Neural progenitor cell (in vitro differentiated cells): Measurements from ENCODE around the gene THRA. TPM values are rescaled to one million over a fixed set of nuclear protein-coding genes. Genes with fewer than 3 reads are reported as not detected.

Experiments used
- DNase-seq: peaks from one replicate; pipeline ENCODE4 v3.0.0-alpha.2; 2016; ENCODE audit warnings: low spot score
- H2AFZ ChIP-seq: fragments of 200-600 bp; sonication (generic); replicated peaks from 2 replicates; pipeline ENCODE4 v1.6.1; 2016; ENCODE audit warnings: antibody characterized with exemption
- H3F3A ChIP-seq: fragments of 200-600 bp; sonication (generic); 2 replicates; pipeline ENCODE4 v1.6.1; 2016; ENCODE audit warnings: antibody characterized with exemption, low read depth
- H3K27ac ChIP-seq: fragments of 200-600 bp; sonication (generic); 2 replicates; pipeline ENCODE4 v1.5.1; 2016; ENCODE audit warnings: mild to moderate bottlenecking
- H3K27me3 ChIP-seq: fragments of 200-600 bp; sonication (generic); 2 replicates; pipeline ENCODE4 v1.6.1; 2016; ENCODE audit warnings: mild to moderate bottlenecking, moderate library complexity
- H3K36me3 ChIP-seq: fragments of 200-600 bp; sonication (generic); 2 replicates; pipeline ENCODE4 v1.5.1; 2016
- H3K4me1 ChIP-seq: fragments of 200-600 bp; sonication (generic); 2 replicates; pipeline ENCODE4 v1.6.1; 2016; ENCODE audit warnings: mixed run types
- H3K4me2 ChIP-seq: fragments of 200-600 bp; sonication (generic); 2 replicates; pipeline ENCODE4 v1.6.1; 2016
- H3K4me3 ChIP-seq: fragments of 200-600 bp; sonication (generic); 2 replicates; pipeline ENCODE4 v1.5.1; 2016
- H3K79me2 ChIP-seq: fragments of 200-600 bp; sonication (generic); 2 replicates; pipeline ENCODE4 v1.6.1; 2016; ENCODE audit warnings: low read depth
- H3K9ac ChIP-seq: fragments of 200-600 bp; sonication (generic); 2 replicates; pipeline ENCODE4 v1.6.1; 2016
- H3K9me3 ChIP-seq: fragments of 200-600 bp; sonication (generic); 2 replicates; pipeline ENCODE4 v1.5.1; 2016; ENCODE audit warnings: low read depth
- H4K20me1 ChIP-seq: fragments of 200-600 bp; sonication (generic); 2 replicates; pipeline ENCODE4 v1.6.1; 2016; ENCODE audit warnings: low read depth
- H3K27ac Mint-ChIP-seq: 3 replicates; pipeline ENCODE4 v1.8.0; 2021; ENCODE audit warnings: mixed read lengths
- H3K27me3 Mint-ChIP-seq: 2 replicates; pipeline ENCODE4 v1.8.0; 2022; ENCODE audit warnings: low read depth, mild to moderate bottlenecking, inconsistent platforms, moderate library complexity, mixed read lengths; ENCODE audit not compliant: insufficient read depth
- H3K36me3 Mint-ChIP-seq: 3 replicates; pipeline ENCODE4 v1.8.0; 2021; ENCODE audit warnings: mixed read lengths
- H3K4me1 Mint-ChIP-seq: 3 replicates; pipeline ENCODE4 v1.8.0; 2021; ENCODE audit warnings: mixed read lengths
- H3K4me3 Mint-ChIP-seq: 3 replicates; pipeline ENCODE4 v1.8.0; 2021; ENCODE audit warnings: mild to moderate bottlenecking, moderate library complexity, mixed read lengths
- H3K9me3 Mint-ChIP-seq: 3 replicates; pipeline ENCODE4 v1.8.0; 2020; ENCODE audit warnings: mixed read lengths
- EZH2 ChIP-seq: fragments of 200-600 bp; sonication (generic); IDR thresholded peaks from 2 replicates; pipeline ENCODE4 v1.6.1; 2017; ENCODE audit warnings: antibody characterized with exemption, mild to moderate bottlenecking, moderate library complexity
- EZH2phosphoT487 ChIP-seq: fragments of 200-600 bp; sonication (generic); IDR thresholded peaks from 2 replicates; pipeline ENCODE4 v1.6.1; 2017; ENCODE audit warnings: antibody characterized with exemption
- total RNA-seq: library from RNA; depleted of rRNA; stranded (reverse); fragments of >200 nt; gene quantifications from 2 replicates; pipeline ENCODE4 v1.2.3, GENCODE V29; 2015; ENCODE audit warnings: low replicate concordance
- TF ChIP-seq, protein P1 (sequence below): fragments of 200-600 bp; sonication (generic); IDR thresholded peaks from 2 replicates; pipeline ENCODE4 v1.5.1; 2017; ENCODE audit warnings: antibody characterized with exemption, mild to moderate bottlenecking

Gene THRA
- total RNA-seq, 1 donor from 2014 or later, result 14.5 TPM

DNA sequence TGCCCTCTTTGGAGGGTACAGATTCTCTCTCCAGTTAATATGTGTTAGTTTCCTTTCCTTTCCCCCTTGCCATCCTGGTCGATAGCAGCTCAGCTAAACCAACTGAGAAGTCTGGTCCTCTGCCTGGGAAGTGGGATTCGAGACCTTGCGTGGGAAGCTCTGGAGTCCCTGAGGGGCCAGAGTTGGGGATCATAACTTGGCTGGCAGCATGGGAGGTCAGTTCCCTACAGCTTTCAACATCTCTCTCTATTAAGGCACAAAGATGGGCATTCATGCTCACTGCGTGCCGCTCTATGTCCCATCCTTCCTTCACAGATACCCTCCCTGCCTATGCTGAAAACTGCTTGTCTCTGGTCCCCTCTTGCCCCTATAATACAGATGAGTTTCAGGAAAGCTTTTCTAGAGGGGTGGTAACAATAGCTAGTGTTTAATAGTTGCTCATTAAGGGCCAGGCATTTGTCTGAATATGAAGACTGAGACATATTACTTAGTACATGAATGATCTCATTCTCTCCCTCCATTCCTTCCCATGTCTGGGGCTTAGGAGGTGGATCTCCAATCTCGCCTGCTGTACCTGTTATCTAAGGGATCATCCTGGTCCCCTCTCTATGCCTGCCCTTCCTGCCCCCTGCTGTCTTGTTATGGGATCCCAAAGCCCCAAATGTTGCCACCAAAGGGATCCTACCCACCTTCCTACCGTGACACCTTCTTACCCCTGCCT lies 10.8 kb downstream of the THRA start:
- no peaks in the 10 kb centered on the region for H3K9me3 Mint-ChIP-seq
- Histone ChIP-seq H2AFZ (no peak overlapping the region), H3K9me3 (no peaks in the 10 kb centered on the region), H3K9ac (no peak overlapping the region), H3K4me1 (peaks cover 47% of the 10 kb centered on the region), H3F3A (peaks cover 6% of the 10 kb centered on the region), H3K27me3 (no peaks in the 10 kb centered on the region), H3K79me2 (no peaks in the 10 kb centered on the region), H3K36me3 (no peaks in the 10 kb centered on the region), H4K20me1 (no peaks in the 10 kb centered on the region), H3K27ac (no peak overlapping the region), H3K4me3 (no peak overlapping the region), H3K4me2 (no peak overlapping the region)
- peak overlapping the region; percentile 46 for H3K27ac Mint-ChIP-seq
- peaks cover 59% of the 10 kb centered on the region for H3K4me1 Mint-ChIP-seq
- no peak for DNase-seq
- H3K27me3 Mint-ChIP-seq, result no peaks in the 10 kb centered on the region
- no peaks in the 10 kb centered on the region for H3K36me3 Mint-ChIP-seq
- peak overlapping the region; percentile 63 for H3K4me3 Mint-ChIP-seq
- no peak for TF ChIP-seq EZH2
- TF ChIP-seq, protein P1, sequence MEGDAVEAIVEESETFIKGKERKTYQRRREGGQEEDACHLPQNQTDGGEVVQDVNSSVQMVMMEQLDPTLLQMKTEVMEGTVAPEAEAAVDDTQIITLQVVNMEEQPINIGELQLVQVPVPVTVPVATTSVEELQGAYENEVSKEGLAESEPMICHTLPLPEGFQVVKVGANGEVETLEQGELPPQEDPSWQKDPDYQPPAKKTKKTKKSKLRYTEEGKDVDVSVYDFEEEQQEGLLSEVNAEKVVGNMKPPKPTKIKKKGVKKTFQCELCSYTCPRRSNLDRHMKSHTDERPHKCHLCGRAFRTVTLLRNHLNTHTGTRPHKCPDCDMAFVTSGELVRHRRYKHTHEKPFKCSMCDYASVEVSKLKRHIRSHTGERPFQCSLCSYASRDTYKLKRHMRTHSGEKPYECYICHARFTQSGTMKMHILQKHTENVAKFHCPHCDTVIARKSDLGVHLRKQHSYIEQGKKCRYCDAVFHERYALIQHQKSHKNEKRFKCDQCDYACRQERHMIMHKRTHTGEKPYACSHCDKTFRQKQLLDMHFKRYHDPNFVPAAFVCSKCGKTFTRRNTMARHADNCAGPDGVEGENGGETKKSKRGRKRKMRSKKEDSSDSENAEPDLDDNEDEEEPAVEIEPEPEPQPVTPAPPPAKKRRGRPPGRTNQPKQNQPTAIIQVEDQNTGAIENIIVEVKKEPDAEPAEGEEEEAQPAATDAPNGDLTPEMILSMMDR, result no peak
- TF ChIP-seq EZH2phosphoT487, result no peak

DNA sequence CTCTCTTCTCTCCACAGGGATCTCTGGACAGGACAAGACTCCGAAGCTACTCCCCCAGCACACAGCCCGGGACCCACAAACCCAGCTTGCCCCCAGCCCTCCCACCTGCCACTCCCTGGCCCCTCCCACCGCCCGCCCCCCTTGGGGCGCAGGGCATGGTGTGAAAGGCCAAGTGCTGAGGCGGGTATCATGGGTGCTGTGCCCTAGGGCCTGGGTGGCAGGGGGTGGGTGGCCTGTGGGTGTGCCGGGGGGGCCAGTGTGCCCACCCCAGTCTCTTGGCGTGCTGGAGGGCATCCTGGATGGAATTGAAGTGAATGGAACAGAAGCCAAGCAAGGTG lies 11.4 kb downstream of the THRA start:
- H3K4me1 Mint-ChIP-seq, result peaks cover 53% of the 10 kb centered on the region
- H3K9ac ChIP-seq, result no peak overlapping the region
- H4K20me1 ChIP-seq, result no peaks in the 10 kb centered on the region
- H3K27me3 ChIP-seq, result no peaks in the 10 kb centered on the region
- no peak overlapping the region for H2AFZ ChIP-seq
- no peak overlapping the region for H3K4me3 ChIP-seq
- H3K79me2 ChIP-seq, result no peaks in the 10 kb centered on the region
- DNase-seq, result no peak
- H3K27ac ChIP-seq, result no peak overlapping the region
- no peak overlapping the region for H3K4me3 Mint-ChIP-seq
- no peaks in the 10 kb centered on the region for H3K9me3 Mint-ChIP-seq
- no peak for TF ChIP-seq EZH2
- TF ChIP-seq, protein P1, result no peak
- no peak for TF ChIP-seq EZH2phosphoT487
- H3K4me2 ChIP-seq, result no peak overlapping the region
- peaks cover 41% of the 10 kb centered on the region for H3K4me1 ChIP-seq
- H3F3A ChIP-seq, result peaks cover 4% of the 10 kb centered on the region
- no peaks in the 10 kb centered on the region for H3K9me3 ChIP-seq
- no peaks in the 10 kb centered on the region for H3K36me3 ChIP-seq
- H3K27me3 Mint-ChIP-seq, result no peaks in the 10 kb centered on the region
- peak overlapping the region; percentile 46 for H3K27ac Mint-ChIP-seq
- no peaks in the 10 kb centered on the region for H3K36me3 Mint-ChIP-seq

DNA sequence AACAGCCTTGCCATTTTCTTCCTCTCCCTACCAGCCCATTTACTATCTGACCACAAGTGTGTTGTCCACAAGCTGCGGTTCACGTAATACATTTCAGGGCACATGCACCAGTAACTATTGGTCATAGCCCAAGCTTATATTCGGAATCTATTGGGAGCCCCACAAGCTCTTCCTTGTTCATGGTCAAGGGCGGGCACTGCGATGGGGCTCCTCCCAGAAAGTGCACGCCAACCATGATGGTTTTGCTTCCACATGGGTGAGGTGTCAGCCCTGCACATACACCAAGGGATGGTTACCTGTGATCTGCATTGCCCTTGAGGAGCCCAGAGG lies 12.1 kb downstream of the THRA start:
- DNase-seq, result no peak
- H4K20me1 ChIP-seq, result no peaks in the 10 kb centered on the region
- Mint-ChIP-seq H3K36me3 (no peaks in the 10 kb centered on the region), H3K27me3 (no peaks in the 10 kb centered on the region), H3K4me3 (no peak overlapping the region), H3K4me1 (peaks cover 46% of the 10 kb centered on the region), H3K27ac (no peak overlapping the region), H3K9me3 (no peaks in the 10 kb centered on the region)
- no peak overlapping the region for H3K4me2 ChIP-seq
- no peak overlapping the region for H3K27ac ChIP-seq
- no peaks in the 10 kb centered on the region for H3K36me3 ChIP-seq
- no peaks in the 10 kb centered on the region for H3K9me3 ChIP-seq
- H3K9ac ChIP-seq, result no peak overlapping the region
- no peaks in the 10 kb centered on the region for H3K79me2 ChIP-seq
- peaks cover 4% of the 10 kb centered on the region for H3F3A ChIP-seq
- H3K4me1 ChIP-seq, result peaks cover 34% of the 10 kb centered on the region
- no peak overlapping the region for H2AFZ ChIP-seq
- no peak overlapping the region for H3K4me3 ChIP-seq
- TF ChIP-seq, protein P1, result no peak
- TF ChIP-seq EZH2phosphoT487 (no peak), EZH2 (no peak)
- H3K27me3 ChIP-seq, result no peaks in the 10 kb centered on the region
